Neutrophil (primary cell): ENCODE data around the gene LRRK1.

Experiments used
- H3K27ac ChIP-seq: fragments of 200-600 bp; sonication (generic); 2 replicates; pipeline ENCODE4 v1.5.1; 2016; ENCODE audit warnings: mild to moderate bottlenecking, moderate library complexity
- H3K27me3 ChIP-seq: fragments of 200-600 bp; sonication (generic); 2 replicates; pipeline ENCODE4 v1.6.0; 2016; ENCODE audit warnings: mild to moderate bottlenecking
- H3K36me3 ChIP-seq: fragments of 200-600 bp; sonication (generic); 2 replicates; pipeline ENCODE4 v1.5.1; 2017
- H3K4me1 ChIP-seq, 2 experiments: fragments of 200-600 bp in 1 of 2; sonication (generic) in 1 of 2; 1 replicate in 1 of 2; 2 replicates in 1 of 2; pipeline versions ENCODE4 v1.5.1 to v1.6.1; 2013 to 2016; ENCODE audit warnings: low read depth in 1 of 2, low read length in 1 of 2, mild to moderate bottlenecking in 1 of 2, moderate library complexity in 1 of 2; ENCODE audit not compliant: control insufficient read depth in 1 of 2, insufficient read depth in 1 of 2
- H3K4me3 ChIP-seq, 2 experiments: fragments of 200-600 bp in 1 of 2; sonication (generic) in 1 of 2; 1 replicate in 1 of 2; 2 replicates in 1 of 2; pipeline ENCODE4 v1.5.1; 2013 to 2016; ENCODE audit warnings: low read depth in 1 of 2, low read length in 1 of 2, mild to moderate bottlenecking in 1 of 2, moderate library complexity in 1 of 2
- H3K9me3 ChIP-seq: fragments of 200-600 bp; sonication (generic); 2 replicates; pipeline ENCODE4 v1.5.1; 2016
- TF ChIP-seq, protein P1 (sequence below): fragments of 200-600 bp; sonication (generic); IDR thresholded peaks from 2 replicates; pipeline ENCODE4 v1.5.1; 2016; ENCODE audit warnings: antibody characterized with exemption

Gene LRRK1

DNA sequence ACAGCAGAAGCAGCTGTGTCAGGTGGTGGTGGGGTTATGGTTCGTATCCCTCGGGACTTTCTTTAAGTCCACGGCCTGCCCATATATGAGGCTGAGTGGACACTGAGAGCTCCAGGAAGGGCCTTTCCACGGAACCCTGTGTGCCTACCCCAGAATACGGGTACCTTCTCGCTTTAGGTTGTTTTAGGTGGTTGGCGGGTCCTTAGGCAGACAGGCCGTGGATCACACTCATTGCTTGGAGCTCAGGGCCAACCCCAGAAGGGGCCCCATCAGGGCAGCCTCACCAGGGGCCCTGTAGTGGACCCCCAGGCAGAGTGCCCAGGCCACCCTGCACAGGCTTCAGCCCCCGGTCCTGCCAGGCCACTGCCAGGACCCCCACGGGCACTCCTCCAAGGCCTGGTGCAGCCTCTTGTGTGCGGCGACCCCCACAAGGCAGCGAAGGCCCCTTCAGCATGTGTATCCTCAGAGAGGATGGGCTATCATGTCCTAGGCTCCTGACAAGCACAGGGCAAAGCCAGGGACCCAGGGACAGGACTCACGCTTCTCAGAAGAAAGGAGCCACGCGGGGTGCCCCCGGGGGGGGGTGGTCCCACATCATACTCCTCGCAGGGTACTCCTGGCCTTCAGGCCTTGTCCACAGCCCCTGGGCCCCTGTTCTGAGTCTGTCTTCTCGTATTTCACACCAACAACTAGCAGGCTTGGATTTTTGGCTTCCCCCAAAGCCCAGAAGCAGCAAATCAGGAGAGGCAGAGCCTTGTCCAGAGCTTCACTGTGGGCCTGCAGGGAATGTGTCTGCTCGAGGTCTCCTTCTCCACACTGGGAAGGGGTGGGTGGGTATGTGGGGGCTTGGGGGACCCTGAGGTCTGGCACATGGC lies 93.4 kb downstream of the LRRK1 start:
- Histone ChIP-seq H3K4me3 (no peak overlapping the region), H3K27ac (no peak overlapping the region), H3K4me1 (peaks cover 13% of the 10 kb centered on the region in 2 experiments), H3K9me3 (no peaks in the 10 kb centered on the region), H3K36me3 (peaks cover 83% of the 10 kb centered on the region), H3K27me3 (no peaks in the 10 kb centered on the region)
- TF ChIP-seq, protein P1, sequence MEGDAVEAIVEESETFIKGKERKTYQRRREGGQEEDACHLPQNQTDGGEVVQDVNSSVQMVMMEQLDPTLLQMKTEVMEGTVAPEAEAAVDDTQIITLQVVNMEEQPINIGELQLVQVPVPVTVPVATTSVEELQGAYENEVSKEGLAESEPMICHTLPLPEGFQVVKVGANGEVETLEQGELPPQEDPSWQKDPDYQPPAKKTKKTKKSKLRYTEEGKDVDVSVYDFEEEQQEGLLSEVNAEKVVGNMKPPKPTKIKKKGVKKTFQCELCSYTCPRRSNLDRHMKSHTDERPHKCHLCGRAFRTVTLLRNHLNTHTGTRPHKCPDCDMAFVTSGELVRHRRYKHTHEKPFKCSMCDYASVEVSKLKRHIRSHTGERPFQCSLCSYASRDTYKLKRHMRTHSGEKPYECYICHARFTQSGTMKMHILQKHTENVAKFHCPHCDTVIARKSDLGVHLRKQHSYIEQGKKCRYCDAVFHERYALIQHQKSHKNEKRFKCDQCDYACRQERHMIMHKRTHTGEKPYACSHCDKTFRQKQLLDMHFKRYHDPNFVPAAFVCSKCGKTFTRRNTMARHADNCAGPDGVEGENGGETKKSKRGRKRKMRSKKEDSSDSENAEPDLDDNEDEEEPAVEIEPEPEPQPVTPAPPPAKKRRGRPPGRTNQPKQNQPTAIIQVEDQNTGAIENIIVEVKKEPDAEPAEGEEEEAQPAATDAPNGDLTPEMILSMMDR, result no peak

DNA sequence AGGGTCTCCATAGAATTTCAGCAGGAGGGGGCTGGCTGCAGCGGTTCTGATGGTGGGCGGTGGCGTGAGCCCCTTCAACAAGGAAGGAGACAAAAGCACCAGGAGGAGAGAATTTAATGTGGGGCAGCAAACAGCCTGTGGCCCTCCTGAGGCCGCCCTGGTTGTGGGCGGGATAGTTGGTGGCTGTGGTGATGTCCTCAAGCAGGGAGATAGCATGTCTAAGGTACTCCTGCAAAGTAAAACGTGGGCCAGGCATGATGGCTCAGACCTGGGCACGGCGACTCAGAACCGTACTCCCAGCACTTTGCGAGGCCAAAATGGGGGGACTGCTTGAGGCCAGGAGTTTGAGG lies 94.0 kb downstream of the LRRK1 start:
- H3K27me3 ChIP-seq, result no peaks in the 10 kb centered on the region
- H3K9me3 ChIP-seq, result no peaks in the 10 kb centered on the region
- peaks cover 13% of the 10 kb centered on the region in 2 experiments for H3K4me1 ChIP-seq
- H3K36me3 ChIP-seq, result peaks cover 83% of the 10 kb centered on the region
- no peak overlapping the region for H3K4me3 ChIP-seq
- H3K27ac ChIP-seq, result no peak overlapping the region
- TF ChIP-seq, protein P1, result no peak

DNA sequence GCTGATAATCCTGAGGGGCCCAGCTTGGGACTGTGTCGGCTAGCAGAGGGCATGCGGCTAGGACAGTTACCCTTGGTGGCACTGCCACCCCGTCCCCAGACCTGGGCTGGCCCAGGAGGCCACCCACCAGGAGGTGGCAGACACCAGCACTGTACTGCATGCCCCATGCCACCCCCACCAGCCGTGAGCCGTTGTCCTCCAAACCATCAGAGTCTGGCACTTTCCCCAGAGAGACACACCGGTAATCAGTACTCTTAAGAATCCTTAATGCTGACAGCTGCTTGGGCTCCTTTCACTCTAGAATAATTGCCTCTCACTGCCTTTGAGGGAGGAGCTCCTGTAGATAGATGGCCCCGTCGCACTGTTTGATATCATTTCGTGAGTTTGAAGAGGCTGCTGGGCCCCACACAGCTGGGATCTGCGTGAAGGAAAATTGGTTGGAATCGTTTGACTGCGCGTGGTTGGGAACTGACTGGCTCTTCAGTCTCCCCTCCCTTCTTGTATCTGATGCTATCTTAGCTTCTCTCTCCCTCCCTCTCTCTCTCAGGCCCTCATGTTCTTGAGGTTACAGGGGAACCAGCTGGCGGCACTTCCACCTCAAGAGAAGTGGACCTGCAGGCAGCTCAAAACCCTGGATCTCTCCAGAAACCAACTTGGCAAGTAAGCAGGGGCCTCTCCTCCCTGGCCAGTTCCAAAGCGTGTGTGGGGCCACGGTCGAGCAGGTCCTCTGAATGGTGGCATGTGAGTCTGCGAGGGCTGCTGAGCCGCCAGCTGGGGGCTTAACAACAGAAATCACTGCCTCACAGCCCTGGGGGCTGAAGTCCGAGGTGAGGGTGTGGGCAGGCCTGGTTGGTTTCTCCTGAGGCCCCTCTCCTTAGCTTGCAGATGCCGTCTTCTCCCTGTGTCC lies 94.9 kb downstream of the LRRK1 start:
- peaks cover 12% of the 10 kb centered on the region in 2 experiments for H3K4me1 ChIP-seq
- H3K27ac ChIP-seq, result no peak overlapping the region
- peaks cover 88% of the 10 kb centered on the region for H3K36me3 ChIP-seq
- no peak overlapping the region for H3K4me3 ChIP-seq
- TF ChIP-seq, protein P1, result no peak
- no peaks in the 10 kb centered on the region for H3K9me3 ChIP-seq
- no peaks in the 10 kb centered on the region for H3K27me3 ChIP-seq

DNA sequence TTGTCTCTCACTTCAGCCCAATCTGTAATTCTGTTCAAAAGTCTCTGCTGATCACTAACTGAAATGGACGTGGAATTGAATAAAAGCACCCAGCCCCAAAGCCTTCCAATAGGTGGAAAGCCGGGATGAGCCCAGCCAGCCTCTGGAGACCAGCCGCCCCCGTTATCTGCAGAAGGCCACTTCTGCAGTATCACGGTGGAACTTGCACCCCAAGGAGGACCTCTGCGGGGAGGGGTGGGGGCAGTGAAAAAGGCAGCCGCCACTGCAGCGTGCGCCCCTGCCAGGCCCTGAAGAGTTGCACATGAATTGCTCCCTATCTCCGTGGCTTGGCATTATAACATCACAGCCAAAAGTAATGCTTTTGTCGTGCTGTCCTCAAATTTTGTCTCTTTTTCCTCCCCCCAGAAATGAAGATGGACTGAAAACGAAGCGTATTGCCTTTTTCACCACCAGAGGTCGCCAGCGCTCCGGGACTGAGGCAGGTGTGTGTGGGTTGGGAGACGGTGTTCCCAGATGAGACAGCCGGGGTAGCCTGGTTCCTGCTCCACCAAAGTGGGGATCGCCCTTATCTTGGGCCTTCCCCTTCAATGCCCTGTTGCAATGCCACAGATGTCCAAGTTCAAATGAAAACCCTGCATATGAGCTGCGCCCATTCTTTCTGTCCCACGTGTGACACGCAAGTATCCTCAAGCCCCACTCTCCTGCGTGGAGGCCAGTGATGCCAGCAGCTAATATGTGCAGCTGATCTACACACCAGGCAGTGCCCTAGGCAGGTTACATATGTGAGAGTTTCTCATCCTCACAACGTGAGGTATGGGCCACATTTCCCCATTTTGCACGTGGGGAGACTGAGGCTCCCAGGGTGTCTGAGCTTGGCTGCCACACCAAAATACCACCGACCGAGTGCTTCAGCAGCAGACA lies 96.0 kb downstream of the LRRK1 start:
- Histone ChIP-seq H3K4me1 (peaks cover 12% of the 10 kb centered on the region in 2 experiments), H3K4me3 (no peak overlapping the region), H3K27ac (no peak overlapping the region), H3K9me3 (no peaks in the 10 kb centered on the region), H3K36me3 (peaks cover 88% of the 10 kb centered on the region), H3K27me3 (no peaks in the 10 kb centered on the region)
- TF ChIP-seq, protein P1, result peak; percentile 71

DNA sequence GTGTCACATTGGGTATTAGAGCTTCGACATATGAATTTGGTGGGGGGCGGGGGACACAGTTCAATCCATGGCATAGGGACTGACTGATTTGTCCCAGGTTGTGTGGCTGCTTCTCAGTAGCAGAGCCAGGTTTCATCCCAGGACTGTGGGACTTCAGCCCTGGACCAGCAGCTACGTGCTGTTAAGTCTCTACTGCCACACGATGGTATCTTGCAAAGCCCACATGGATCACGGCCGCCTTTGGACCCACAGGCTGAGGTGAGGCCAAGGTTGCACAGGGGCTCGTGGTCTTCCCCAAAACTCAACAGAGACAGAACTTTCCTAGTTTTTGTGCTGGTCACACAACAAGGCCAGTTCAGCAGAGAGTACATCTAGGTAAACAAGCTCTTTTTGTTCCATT lies 97.4 kb downstream of the LRRK1 start:
- peaks cover 90% of the 10 kb centered on the region for H3K36me3 ChIP-seq
- H3K27me3 ChIP-seq, result no peaks in the 10 kb centered on the region
- no peaks in the 10 kb centered on the region for H3K9me3 ChIP-seq
- H3K4me1 ChIP-seq, result peaks cover 12% of the 10 kb centered on the region in 2 experiments
- no peak overlapping the region for H3K27ac ChIP-seq
- TF ChIP-seq, protein P1, result no peak
- H3K4me3 ChIP-seq, result no peak overlapping the region
